Trophoblast cell (in vitro differentiated cells and primary cell): ENCODE measurements around the gene TSR3. TPM values are rescaled to one million over a fixed set of nuclear protein-coding genes. Genes with fewer than 3 reads are reported as not detected.
A peak's percentile ranks its signal among the peaks of the same experiment; 100 is the strongest.

Experiments
- DNase-seq, 2 donors: peaks; one replicate each; pipeline ENCODE4 v3.0.0-alpha.2; 2016
- H2AFZ ChIP-seq: 2 replicates; pipeline ENCODE4 v1.6.1; 2013; ENCODE audit warnings: low read length, moderate library complexity, mild to moderate bottlenecking; ENCODE audit not compliant: insufficient read depth, poor library complexity
- H2AK5ac ChIP-seq: 2 replicates; pipeline ENCODE4 v1.6.1; 2013; ENCODE audit warnings: mild to moderate bottlenecking, low read length
- H2BK120ac ChIP-seq: 2 replicates; pipeline ENCODE4 v1.6.1; 2013; ENCODE audit warnings: low read length, mild to moderate bottlenecking, moderate library complexity; ENCODE audit not compliant: insufficient read depth, poor library complexity
- H2BK12ac ChIP-seq: 2 replicates; pipeline ENCODE4 v1.6.1; 2013; ENCODE audit warnings: mild to moderate bottlenecking, low read length, moderate library complexity
- H2BK5ac ChIP-seq: 2 replicates; pipeline ENCODE4 v1.6.1; 2013; ENCODE audit warnings: low read length, low read depth, moderate library complexity, mild to moderate bottlenecking; ENCODE audit not compliant: poor library complexity
- H3K14ac ChIP-seq: 2 replicates; pipeline ENCODE4 v1.6.1; 2013; ENCODE audit warnings: mild to moderate bottlenecking, low read length
- H3K18ac ChIP-seq: 2 replicates; pipeline ENCODE4 v1.6.1; 2013; ENCODE audit warnings: mild to moderate bottlenecking, low read length
- H3K23ac ChIP-seq: 2 replicates; pipeline ENCODE4 v1.6.1; 2013; ENCODE audit warnings: low read length
- H3K27ac ChIP-seq: 2 replicates; pipeline ENCODE4 v1.5.1; 2013; ENCODE audit warnings: low read depth, mild to moderate bottlenecking, inconsistent platforms, low read length, moderate library complexity
- H3K27me3 ChIP-seq: 2 replicates; pipeline ENCODE4 v1.6.1; 2013; ENCODE audit warnings: inconsistent platforms, mild to moderate bottlenecking, low read length, moderate library complexity; ENCODE audit not compliant: insufficient read depth
- H3K36me3 ChIP-seq, 2 experiments: 1 replicate in 1 of 2; 2 replicates in 1 of 2; pipeline ENCODE4 v1.6.1; 2013; ENCODE audit warnings: low read length in 2 of 2, mild to moderate bottlenecking in 2 of 2, moderate library complexity in 1 of 2; ENCODE audit not compliant: insufficient read depth in 2 of 2, control insufficient read depth in 1 of 2
- H3K4ac ChIP-seq: 2 replicates; pipeline ENCODE4 v1.6.1; 2013; ENCODE audit warnings: low read depth, mild to moderate bottlenecking, low read length, moderate library complexity
- H3K4me1 ChIP-seq, 2 experiments: 1 replicate in 1 of 2; 2 replicates in 1 of 2; pipeline ENCODE4 v1.6.1; 2013; ENCODE audit warnings: low read length in 2 of 2, mild to moderate bottlenecking in 2 of 2, moderate library complexity in 1 of 2; ENCODE audit not compliant: insufficient read depth in 2 of 2, control insufficient read depth in 1 of 2
- H3K4me2 ChIP-seq: 2 replicates; pipeline ENCODE4 v1.6.1; 2013; ENCODE audit warnings: inconsistent platforms, mild to moderate bottlenecking, low read length, moderate library complexity
- H3K4me3 ChIP-seq: 2 replicates; pipeline ENCODE4 v1.5.1; 2013; ENCODE audit warnings: mild to moderate bottlenecking, low read depth, low read length, inconsistent platforms
- H3K79me1 ChIP-seq: one replicate; pipeline ENCODE4 v1.6.1; 2013; ENCODE audit warnings: low read length
- H3K79me2 ChIP-seq: 2 replicates; pipeline ENCODE4 v1.6.1; 2013; ENCODE audit warnings: low read length, mild to moderate bottlenecking; ENCODE audit not compliant: control insufficient read depth, insufficient read depth, poor library complexity
- H3K9ac ChIP-seq: 2 replicates; pipeline ENCODE4 v1.6.1; 2013; ENCODE audit warnings: mild to moderate bottlenecking, low read length
- H3K9me3 ChIP-seq: 2 replicates; pipeline ENCODE4 v1.6.1; 2013; ENCODE audit warnings: low read depth, mild to moderate bottlenecking, control low read depth, inconsistent platforms, low read length; ENCODE audit not compliant: insufficient read depth
- H4K12ac ChIP-seq: 2 replicates; pipeline ENCODE4 v1.6.1; 2013; ENCODE audit warnings: low read depth, mild to moderate bottlenecking, low read length, moderate library complexity
- H4K8ac ChIP-seq: 2 replicates; pipeline ENCODE4 v1.6.1; 2013; ENCODE audit warnings: low read depth, mild to moderate bottlenecking, low read length, moderate library complexity
- H4K91ac ChIP-seq: one replicate; pipeline ENCODE4 v1.6.1; 2013; ENCODE audit warnings: low read depth, mild to moderate bottlenecking, low read length, moderate library complexity
- WGBS: extraction: QIAGEN DNeasy Blood & Tissue Kit; methylation state at CpG from one replicate; pipeline ENCODE4 v1.1.7; 2013; ENCODE audit warnings: missing lambda C conversion rate; ENCODE audit not compliant: insufficient read length, insufficient coverage; ENCODE audit errors: extremely low coverage; 5-methylcytosine and 5-hydroxymethylcytosine counted together
- polyA plus RNA-seq: library from polyadenylated mRNA; stranded (reverse); fragments of 200-250 nt; gene quantifications from 2 replicates; pipeline ENCODE4 v1.2.3, GENCODE V29; 2013

TSR3 gene
- polyA plus RNA-seq, result 34.9 and 35.3 TPM in 2 replicates

GRCh38 chr16:1351582-1352362 lies at the start of gene TSR3, which contains the start of gene GNPTG:
TSR3 (minus strand) TSS chr16:1351878; CDS start chr16:1351804, 74 bp downstream.
GNPTG (plus strand) TSS chr16:1351931; CDS start chr16:1351966, 35 bp downstream.
- peak; percentile 71 to 90 for DNase-seq
- no CpG with 5 or more reads among the region's 98 CpGs for WGBS
- Histone ChIP-seq H2AK5ac (peak within 1 kb of the TSS; percentile 62), H3K36me3 (peaks cover 31 to 32% of the 10 kb centered on the region in 2 experiments), H2BK12ac (no peak within 1 kb of the TSS), H3K23ac (no peak within 1 kb of the TSS), H2BK120ac (peak within 1 kb of the TSS; percentile 49), H4K12ac (peak within 1 kb of the TSS; percentile 88), H3K27me3 (no peaks in the 10 kb centered on the region), H3K18ac (peak within 1 kb of the TSS; percentile 34), H3K79me2 (peaks cover 13% of the 10 kb centered on the region), H3K4me1 (peaks cover 8 to 9% of the 10 kb centered on the region in 2 experiments), H2AFZ (peak within 1 kb of the TSS; percentile 93), H3K14ac (peak within 1 kb of the TSS; percentile 83), H4K91ac (peak within 1 kb of the TSS; percentile 64), H3K9ac (peak within 1 kb of the TSS; percentile 95), H2BK5ac (peak within 1 kb of the TSS; percentile 10), H3K4ac (peak within 1 kb of the TSS; percentile 75), H3K4me2 (peak within 1 kb of the TSS; percentile 89), H3K9me3 (no peaks in the 10 kb centered on the region), H3K27ac (no peak within 1 kb of the TSS), H3K4me3 (peak within 1 kb of the TSS; percentile 100), H4K8ac (peak within 1 kb of the TSS; percentile 95), H3K79me1 (peaks cover 8% of the 10 kb centered on the region)

GRCh38 chr16:1401061-1401757 lies 49.5 kb upstream of the TSR3 start:
- no peak overlapping the region for H2BK120ac ChIP-seq
- no peak overlapping the region for H2BK5ac ChIP-seq
- H3K27ac ChIP-seq, result no peak overlapping the region
- no peak overlapping the region for H2AFZ ChIP-seq
- H4K91ac ChIP-seq, result no peak overlapping the region
- H4K12ac ChIP-seq, result no peak overlapping the region
- no peaks in the 10 kb centered on the region for H3K9me3 ChIP-seq
- peaks cover 26 to 31% of the 10 kb centered on the region in 2 experiments for H3K36me3 ChIP-seq
- H3K18ac ChIP-seq, result no peak overlapping the region
- H3K4me3 ChIP-seq, result no peak overlapping the region
- no peak overlapping the region for H3K4me2 ChIP-seq
- H2AK5ac ChIP-seq, result no peak overlapping the region
- no peak overlapping the region for H3K4ac ChIP-seq
- H3K79me1 ChIP-seq, result no peaks in the 10 kb centered on the region
- H2BK12ac ChIP-seq, result no peak overlapping the region
- no peak for DNase-seq
- no peaks in the 10 kb centered on the region for H3K27me3 ChIP-seq
- no peak overlapping the region for H4K8ac ChIP-seq
- WGBS, result no CpG with 5 or more reads among the region's 29 CpGs
- no peak overlapping the region for H3K9ac ChIP-seq
- no peaks in the 10 kb centered on the region for H3K79me2 ChIP-seq
- H3K14ac ChIP-seq, result no peak overlapping the region
- no peak overlapping the region for H3K23ac ChIP-seq
- no peaks in the 10 kb centered on the region for H3K4me1 ChIP-seq

- H4K12ac ChIP-seq, result no peak overlapping the region
Measured at GRCh38 chr16:1398826-1399581, 47.3 kb upstream of the TSR3 start.

GRCh38 chr16:1398351-1398750 lies 46.7 kb upstream of the TSR3 start:
- Histone ChIP-seq H4K12ac (no peak overlapping the region), H2AK5ac (no peak overlapping the region), H3K27me3 (no peaks in the 10 kb centered on the region), H3K4me3 (no peak overlapping the region), H4K91ac (no peak overlapping the region), H2BK120ac (no peak overlapping the region), H2BK5ac (no peak overlapping the region), H3K18ac (no peak overlapping the region), H4K8ac (no peak overlapping the region), H2BK12ac (no peak overlapping the region), H3K9me3 (peaks cover 1% of the 10 kb centered on the region), H3K4me2 (no peak overlapping the region), H3K14ac (no peak overlapping the region), H3K36me3 (peaks cover 38 to 39% of the 10 kb centered on the region in 2 experiments), H3K27ac (no peak overlapping the region), H3K79me2 (no peaks in the 10 kb centered on the region), H3K4ac (no peak overlapping the region), H3K23ac (no peak overlapping the region), H3K79me1 (no peaks in the 10 kb centered on the region), H3K4me1 (no peaks in the 10 kb centered on the region), H2AFZ (no peak overlapping the region), H3K9ac (no peak overlapping the region)
- DNase-seq, result no peak
- no CpG with 5 or more reads among the region's 9 CpGs for WGBS

More at GRCh38 chr16:1398826-1399581, 47.3 kb upstream of the TSR3 start:
- Histone ChIP-seq H4K91ac (no peak overlapping the region), H3K4ac (no peak overlapping the region), H3K23ac (no peak overlapping the region), H3K27me3 (no peaks in the 10 kb centered on the region), H3K9ac (no peak overlapping the region), H3K18ac (no peak overlapping the region), H3K79me2 (no peaks in the 10 kb centered on the region), H3K14ac (no peak overlapping the region), H3K36me3 (peaks cover 32 to 33% of the 10 kb centered on the region in 2 experiments), H3K4me1 (no peaks in the 10 kb centered on the region), H3K4me2 (no peak overlapping the region), H3K4me3 (no peak overlapping the region), H3K9me3 (peaks cover 1% of the 10 kb centered on the region), H3K79me1 (no peaks in the 10 kb centered on the region), H2BK12ac (no peak overlapping the region), H2AK5ac (no peak overlapping the region), H2BK120ac (no peak overlapping the region), H3K27ac (no peak overlapping the region), H2BK5ac (no peak overlapping the region), H2AFZ (no peak overlapping the region), H4K8ac (no peak overlapping the region)
- no peak for DNase-seq
- no CpG with 5 or more reads among the region's 38 CpGs for WGBS
